ENCODE data around the gene CREB5.
"Not testable (repeated sequence)": the region's sequence is repeated elsewhere in the genome, so short reads cannot be mapped to it uniquely, and the experiment has no call there.

Gene CREB5

DNA sequence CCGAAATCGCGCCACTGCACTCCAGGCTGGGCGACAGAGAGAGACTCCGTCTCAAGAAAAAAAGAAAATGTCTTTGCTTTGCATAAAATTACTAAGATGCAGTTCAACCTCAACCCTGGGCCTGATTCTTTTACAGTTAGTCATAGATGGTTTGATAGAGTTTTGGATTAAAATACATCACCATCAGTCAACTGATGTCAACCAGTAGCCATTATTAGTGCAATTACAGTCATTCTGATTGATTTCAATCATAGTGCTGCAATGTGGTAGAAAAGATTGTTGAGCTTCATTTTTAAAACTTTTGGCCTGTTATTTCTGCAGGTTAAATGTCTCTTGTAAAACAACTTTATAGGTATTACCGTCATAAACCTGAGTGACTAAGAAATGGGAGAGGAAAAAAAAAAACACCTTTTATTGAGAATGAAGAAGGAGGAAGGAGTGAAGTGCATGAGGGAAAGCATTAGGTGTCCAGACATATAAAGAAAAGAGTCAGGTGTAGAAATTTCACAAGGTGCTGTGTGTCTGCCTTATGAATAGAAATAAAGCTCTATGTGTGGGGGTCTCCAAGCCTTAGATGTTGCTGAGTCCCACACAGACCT is 395.2 kb downstream of the CREB5 start:
- DNase-seq (ENCODE audit: low read depth in 1 of 2, low spot score in 1 of 2) = no peak

DNA sequence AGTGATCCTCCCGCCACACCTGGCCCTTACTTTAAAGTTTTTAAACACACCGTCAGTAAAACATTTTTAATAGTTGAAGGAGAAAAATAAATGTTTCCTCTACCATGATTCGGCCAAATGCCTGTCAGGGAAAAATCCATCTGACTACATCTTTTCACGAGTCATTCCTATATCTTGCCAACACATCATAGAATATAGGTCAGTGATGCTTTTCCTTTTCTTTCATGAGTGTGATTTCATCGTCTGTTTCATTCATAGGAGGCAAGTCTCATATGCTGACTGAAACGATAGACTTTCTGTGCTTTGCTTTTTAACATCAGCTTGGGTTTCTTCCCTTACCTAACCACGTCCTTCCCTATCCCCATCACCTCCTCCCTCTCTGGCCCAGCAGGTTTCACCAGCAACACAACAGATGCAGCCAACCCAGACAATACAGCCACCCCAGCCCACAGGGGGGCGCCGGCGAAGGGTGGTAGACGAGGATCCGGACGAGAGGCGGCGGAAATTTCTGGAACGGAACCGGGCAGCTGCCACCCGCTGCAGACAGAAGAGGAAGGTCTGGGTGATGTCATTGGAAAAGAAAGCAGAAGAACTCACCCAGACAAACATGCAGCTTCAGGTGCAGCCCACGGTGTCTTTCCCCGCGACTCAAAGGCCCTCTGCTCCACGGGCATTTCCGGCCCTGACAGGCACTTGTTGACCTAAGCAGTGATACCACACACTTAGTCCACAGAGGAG is 396.6 kb downstream of the CREB5 start:
- no peak for DNase-seq (ENCODE audit: low read depth in 1 of 2, low spot score in 1 of 2)

DNA sequence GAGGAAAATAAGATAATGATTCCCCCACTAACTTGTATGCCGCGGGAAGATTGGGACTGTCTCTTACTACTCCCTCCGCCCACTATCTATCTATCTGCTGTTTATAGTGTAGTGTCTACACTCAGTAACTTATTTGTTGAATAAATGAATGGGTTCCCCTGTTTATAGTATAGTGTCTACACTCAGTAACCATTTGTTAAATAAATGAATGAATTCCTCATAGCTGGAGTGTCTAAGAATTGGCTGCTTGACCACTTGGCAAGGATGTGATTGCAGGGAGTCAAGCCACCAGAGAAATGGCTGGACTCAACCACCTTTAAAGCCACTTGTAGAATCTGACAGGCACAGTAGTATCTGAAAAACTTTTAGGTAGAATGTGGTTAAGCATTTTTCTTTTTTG is 398.7 kb downstream of the CREB5 start:
- no peak for DNase-seq (ENCODE audit: low read depth in 1 of 2, low spot score in 1 of 2)

DNA sequence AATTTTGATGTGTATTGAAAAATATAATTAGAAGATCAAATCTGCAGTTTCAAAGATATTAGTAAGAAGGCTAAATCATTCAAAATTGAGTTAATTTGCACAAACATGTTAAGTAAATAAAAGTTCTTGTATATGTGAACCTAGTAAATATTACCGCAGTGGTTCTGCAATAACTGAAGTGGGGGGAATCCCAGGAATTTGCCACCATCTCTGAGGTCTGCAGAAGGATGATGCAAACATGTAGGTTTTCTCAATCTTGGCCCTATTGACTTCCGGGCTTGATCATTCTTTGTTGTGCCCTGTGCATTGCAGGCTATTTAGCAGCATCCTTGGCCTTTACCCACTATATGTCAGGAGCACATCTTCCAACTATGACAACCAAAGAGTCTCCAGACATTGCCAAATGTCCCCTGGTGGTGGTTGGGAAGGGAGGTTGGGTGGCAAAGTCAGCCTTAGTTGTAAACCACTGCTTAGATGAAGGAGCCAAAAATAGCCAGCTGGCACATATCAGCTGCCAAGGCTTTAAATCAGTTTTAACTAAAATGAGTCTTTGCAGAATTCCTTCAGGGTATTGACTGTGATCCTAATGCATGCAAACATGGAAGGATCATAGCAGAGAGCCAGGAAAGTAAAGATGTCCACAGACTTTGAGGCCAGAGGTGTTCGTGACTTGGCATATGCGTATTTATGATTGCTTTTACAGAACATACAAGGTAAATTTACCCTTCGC is 399.5 kb downstream of the CREB5 start:
- DNase-seq (ENCODE audit: low read depth in 1 of 2, low spot score in 1 of 2) = no peak

DNA sequence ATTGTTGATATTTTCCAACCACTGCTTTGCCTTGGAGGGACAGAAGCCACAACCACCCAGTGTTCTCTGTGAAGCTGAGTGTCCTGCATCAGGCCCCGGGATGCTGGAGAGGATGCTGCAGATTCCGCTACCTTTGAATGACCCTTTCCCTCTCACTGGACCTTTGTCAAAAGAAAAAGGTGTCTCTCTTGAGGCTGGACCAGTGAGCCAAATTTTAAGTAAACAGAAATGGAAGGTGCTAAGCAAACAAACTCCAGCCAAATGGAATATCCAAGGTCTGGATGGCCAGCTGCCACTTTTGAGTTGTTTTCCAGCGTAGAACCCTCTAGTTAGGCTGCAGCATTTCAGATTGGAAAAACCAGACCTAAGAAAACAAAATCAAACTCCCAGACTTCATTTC is 400.3 kb downstream of the CREB5 start:
- no peak for DNase-seq (ENCODE audit: low read depth in 1 of 2, low spot score in 1 of 2)

DNA sequence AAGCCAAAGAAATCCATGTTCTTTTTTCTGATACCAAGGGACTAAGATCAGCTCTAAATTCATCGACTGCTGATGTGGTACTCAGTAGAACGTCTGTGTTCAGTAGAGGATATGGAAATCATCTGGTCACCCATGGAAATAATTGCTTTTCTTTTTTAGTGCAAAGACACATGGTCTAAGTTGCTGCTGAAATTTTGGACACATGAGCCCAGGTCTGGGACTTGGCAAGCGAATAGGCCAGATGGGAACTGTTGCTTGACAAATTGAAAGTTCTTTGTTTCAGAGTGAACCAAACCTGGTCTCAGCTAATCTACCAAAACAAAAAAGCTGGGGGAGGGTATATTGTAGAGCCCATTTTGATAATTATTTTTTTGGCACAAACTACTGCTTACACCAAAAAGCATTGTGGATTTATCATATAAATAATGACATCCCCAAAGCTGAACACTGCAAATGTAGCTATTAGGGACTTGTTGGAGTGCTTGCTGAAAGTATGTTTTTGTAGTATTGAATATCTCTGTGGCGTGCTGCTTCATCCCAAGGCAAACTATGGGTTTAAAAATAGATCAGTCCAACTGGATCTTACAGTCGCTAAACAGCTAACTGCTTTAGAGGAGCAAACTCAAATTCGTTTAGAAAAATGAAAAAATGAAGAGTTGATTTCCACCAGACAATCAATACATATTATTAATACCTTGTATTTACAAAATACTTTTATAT is 401.1 kb downstream of the CREB5 start:
- no peak for DNase-seq (ENCODE audit: low read depth in 1 of 2, low spot score in 1 of 2)

DNA sequence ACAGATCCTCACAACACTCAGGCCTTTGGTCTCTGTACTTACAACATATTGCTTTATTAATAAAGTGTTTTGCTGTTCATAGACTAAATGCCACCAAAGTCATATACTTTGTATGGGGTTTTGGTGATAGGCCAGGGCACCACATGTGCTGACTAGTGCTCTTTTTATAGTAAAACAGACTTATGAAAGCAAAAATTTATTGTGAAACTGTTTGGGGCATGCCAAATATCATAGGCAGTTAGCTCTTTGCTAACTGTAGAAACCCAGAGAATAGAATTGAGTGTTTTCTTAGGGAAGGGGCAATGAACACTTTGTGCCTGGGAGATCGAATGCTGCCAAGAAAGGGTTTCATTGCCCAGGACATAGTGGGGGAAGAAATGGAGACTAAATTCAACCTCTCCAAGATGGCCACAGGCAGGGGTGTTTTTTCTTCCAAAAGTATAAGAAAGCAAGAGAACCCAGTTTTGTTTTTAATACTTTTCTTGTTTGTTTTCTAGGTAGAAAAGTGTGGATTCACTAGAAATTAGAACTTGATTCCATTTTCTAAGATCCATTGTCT is 403.1 kb downstream of the CREB5 start:
- no peak for DNase-seq (ENCODE audit: low read depth in 1 of 2, low spot score in 1 of 2)

DNA sequence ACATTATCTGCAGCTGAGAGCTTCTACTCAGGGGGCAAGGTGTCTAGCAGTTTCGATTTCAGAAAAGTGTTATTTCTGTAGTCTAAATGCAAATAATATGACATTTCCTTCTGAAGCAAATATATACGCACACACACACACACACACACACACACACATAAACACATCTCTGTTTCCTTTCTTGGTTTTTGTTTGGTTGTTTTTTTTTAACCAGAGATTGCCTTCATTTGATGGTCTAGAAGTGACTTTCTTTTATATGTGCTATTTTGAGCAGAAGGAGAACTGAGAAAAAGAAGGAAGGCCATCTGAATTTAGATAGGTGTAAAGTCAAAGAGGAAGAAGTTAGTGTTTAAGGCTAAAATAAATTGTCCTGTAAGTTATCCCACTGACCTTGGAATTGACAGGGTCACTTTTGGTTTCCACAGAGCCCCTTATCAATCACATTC is 403.6 kb downstream of the CREB5 start:
- no peak for DNase-seq (ENCODE audit: low read depth in 1 of 2, low spot score in 1 of 2)

DNA sequence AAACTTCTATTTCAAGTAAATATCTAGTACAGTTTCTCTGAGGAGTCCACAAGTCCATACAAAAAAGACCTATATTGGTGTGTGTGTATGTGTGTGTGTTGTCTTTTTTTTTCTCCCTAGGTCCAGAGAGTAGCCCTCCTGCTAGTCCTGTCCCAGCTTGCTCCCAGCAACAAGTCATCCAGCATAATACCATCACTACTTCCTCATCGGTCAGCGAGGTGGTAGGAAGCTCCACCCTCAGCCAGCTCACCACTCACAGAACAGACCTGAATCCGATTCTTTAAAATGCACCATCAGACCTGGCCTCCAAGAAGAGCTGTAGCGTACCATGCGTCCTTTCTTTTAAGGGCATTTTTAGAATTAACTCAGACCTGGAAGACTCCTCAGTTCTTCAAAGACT is 406.7 kb downstream of the CREB5 start:
- no peak for DNase-seq (ENCODE audit: low read depth in 1 of 2, low spot score in 1 of 2)

DNA sequence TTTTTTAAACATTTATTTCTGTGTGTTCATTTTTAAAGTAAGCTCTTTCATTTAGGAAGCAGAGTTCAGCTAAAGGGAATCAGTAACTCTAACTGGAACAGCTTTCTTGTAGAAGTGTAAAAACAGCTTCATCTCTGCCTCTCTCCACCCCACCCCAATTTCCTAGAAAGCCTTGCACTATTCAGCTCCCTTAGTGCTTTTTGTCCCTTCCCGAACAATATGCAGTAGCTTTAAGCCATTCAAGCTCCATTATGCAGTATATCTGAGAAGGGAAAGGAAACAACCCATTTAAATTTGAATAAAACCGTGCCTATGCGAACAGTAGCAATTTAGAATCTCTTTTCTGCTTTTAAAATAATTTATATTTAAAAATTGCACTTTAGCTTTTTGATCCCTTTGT is 411.3 kb downstream of the CREB5 start:
- DNase-seq (ENCODE audit: low read depth in 1 of 2, low spot score in 1 of 2) = no peak

DNA sequence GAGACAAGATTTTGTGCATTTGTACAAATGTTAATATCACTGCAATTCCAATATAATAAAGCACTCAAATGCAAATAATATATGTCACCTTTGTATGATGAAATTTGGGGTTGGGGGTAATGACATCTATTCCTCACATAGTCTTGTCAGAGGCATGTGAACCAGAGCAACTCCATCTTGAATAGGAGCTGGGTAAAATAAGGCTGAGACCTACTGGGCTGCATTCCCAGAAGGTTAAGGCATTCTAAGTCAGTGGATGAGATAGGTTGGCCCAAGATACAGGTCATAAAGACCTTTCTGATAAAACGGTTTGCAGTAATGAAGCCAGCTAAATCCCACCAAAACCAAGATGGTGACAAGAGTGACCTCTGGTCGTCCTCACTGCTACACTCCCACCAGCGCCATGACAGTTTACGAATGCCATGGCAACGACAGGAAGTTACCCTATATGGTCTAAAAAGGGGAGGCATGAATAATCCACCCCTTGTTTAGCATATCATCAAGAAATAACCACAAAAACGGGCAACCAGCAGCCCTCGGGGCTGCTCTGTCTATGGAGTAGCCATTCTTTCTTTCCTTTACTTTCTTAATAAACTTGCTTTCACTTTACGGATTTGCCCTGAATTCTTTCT is 413.6 kb downstream of the CREB5 start:
- not testable (repeated sequence) for DNase-seq (ENCODE audit: low read depth in 1 of 2, low spot score in 1 of 2)

DNA sequence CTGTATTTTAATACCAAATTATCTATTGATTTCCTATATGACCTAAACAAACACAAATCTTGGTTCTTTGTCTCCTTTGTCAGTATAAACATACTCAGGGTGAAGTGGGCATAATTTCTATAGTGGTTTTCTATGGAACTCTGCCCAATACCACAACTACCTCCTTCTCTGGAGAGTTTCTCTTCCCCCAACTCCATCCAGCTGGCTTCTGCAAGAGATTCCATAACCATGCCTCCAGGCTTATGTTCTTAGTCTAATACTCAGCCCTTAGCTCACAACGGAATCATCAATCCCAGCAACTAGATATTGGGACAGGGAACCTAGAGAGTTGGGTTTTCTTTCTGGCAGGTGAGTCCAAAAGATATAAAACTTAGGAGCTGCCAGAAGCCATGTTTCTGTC is 418.5 kb downstream of the CREB5 start:
- DNase-seq (ENCODE audit: low read depth in 1 of 2, low spot score in 1 of 2) = no peak

DNA sequence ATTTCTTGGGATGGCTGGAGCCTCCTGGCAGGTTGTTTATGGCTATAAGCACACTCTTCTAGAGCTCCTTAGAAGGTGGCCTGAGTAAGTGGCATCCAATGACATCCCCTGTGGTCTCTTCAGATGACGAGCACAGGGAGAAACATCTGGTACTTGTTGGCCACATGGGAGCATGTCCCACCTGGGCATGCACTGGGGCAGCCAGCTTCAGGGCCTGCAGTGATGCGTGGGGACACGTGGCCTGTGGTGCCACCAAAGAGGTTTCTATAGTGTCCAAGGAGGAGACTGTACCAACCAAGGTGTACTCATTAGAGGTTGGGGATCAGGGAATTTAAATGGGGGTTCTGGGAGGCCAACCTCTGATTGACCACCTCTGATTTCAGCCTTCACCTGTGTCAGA is 420.4 kb downstream of the CREB5 start:
- DNase-seq (ENCODE audit: low read depth in 1 of 2, low spot score in 1 of 2) = no peak

DNA sequence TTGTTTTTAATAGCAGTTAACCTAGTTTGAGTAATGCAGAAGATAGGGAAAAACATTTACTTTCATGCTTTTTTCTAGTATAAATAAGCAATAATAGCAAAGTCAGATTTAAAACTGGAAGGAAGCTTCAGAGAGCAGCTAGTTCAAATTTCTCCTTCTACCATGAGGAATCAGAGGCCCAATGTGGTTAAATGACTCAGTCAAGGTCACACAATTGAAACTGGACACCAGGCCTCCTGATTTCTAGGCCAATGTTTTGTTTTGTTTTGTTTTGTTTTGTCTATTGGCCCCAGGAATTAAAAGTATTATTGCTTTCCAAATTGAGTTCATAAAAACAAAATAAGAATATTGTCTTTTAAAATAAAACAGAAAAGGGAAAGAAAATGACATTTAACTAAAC is 423.5 kb downstream of the CREB5 start:
- DNase-seq (ENCODE audit: low read depth in 1 of 2, low spot score in 1 of 2) = no peak

DNA sequence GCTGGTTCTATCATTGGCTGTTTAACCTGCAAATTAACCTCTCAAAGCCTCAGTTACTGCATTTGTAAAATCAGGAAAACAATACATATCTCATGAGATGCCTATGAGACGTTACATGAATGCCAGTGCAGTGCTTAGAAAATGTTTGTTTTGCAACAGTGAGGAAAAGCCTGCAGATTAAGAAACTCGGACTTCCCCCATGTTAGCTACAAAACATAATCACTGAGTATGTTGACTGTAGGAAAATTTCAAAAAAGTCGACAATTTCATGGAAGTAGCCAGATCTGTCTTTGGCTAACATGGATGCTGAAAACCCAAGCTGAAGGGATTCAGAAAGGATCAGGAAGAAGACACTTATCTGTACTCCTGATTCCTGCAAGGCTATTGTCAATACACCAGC is 424.4 kb downstream of the CREB5 start:
- DNase-seq (ENCODE audit: low read depth in 1 of 2, low spot score in 1 of 2) = no peak

DNA sequence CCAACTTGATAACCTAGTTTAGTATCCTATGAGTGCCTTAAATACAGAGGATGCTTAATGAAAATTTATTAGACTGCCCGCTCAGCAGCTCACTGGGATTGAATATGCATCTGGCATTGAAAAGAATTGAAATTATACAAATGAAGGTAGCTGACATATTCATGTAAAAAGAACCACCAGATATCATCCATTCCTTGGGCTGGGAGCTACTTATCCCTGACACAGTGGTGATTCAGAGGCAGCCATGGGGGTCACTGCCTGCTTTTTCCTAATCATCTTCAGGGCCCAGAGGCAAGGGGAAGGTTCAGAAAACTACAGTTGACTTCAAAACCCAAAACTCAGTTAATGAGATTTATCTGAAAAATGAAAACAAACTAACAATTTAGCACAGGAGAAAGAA is 424.9 kb downstream of the CREB5 start:
- DNase-seq (ENCODE audit: low read depth in 1 of 2, low spot score in 1 of 2) = no peak

DNA sequence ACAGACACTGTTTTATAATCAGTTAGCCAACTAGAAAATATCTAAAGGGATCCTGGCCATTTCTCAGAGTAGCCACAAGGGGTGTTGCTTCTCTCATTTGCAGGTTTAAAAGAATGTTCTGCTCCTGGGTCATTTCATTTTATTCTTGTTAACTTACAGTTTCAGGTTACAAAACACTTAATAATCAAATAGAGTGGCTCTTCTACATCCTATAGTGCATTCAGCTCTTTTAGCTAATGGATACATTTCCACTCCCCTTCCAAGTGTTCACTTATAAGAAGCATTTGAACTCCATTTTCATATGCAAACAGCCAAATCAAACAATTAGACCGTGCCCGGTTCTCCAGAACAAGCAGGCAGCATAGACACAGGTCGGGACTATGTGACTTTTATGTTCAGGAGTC is 428.3 kb downstream of the CREB5 start:
- no peak for DNase-seq (ENCODE audit: low read depth in 1 of 2, low spot score in 1 of 2)

DNA sequence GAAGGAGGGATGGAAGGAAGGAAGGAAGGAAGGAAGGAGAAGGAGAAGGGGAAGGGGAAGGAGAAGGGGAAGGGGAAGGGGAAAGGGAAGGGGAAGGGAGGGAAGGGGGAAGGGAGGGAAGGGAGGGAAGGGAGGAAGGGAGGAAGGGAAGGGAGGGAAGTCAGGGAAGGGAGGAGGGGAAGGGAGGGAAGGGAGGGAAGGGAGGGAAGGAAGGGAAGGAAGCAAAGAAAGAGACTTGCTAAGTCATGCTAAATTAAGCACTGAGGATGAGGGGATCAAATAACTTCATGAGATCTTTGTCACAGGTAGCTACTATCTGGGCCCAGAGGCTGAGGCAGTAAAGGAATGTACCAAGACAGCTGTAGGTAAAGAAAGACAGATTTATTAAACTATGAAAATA is 429.4 kb downstream of the CREB5 start:
- no peak for DNase-seq (ENCODE audit: low read depth in 1 of 2, low spot score in 1 of 2)

DNA sequence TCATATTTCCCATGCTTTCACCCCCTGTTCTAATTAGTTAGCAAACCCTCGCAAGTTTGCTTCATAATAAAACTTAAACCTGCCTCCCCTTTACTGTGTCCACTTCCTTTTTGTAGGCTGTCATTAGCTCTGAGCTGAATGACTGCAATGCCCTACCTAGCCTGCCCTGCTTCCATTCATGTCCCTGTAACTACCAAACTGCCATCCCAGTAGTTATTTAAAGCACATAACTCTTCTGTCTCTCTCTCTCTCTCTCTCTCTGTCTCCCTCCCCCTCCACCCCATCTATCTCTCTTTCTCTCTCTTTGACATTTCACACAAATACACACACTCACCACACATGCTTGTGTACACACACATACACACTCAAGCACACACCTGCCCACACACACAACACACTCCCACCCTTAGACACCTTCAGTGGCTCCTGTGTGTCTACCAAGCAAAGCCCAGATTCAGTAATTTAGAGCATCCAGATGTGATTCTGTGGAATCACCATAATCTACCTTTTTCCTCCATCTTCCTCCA is 430.5 kb downstream of the CREB5 start:
- no peak for DNase-seq (ENCODE audit: low read depth in 1 of 2, low spot score in 1 of 2)

DNA sequence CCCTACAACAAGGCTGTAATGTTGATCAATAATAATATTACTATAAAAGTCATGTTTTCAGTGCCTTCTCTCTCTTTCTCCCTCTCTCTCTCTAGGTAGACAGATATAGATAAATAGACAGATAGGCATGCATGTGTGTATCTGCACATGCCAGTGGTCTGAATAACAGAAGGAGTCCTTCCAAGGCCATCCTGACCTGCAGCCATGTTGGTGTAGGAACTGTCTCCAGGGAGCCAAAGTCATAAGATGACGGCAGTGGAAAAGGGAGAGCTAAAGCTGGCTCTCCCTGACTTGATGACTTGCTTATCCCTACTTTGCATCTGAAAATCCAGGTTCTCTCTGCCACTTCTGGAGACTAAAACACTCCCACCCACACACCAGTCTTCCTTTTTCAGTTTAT is 432.8 kb downstream of the CREB5 start:
- DNase-seq (ENCODE audit: low read depth in 1 of 2, low spot score in 1 of 2) = no peak

DNA sequence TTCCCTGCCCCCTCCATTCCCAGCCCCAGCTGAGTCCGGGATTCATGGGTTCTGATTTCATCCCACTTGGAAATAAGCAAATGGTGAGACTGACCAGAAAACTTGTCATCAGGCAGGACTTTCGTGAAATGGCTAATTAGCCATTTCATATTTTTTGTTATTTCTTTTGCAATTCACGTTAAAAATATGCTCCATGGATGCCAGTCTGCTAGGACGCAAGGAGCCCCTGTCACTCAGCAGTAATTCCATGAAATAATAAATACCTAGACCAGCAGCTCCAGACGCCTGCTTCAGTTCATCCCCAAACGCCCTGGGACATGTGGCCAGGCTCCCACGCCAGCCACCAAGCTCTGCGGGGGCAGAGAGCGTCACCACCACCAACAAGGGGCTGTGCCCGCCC is 434.9 kb downstream of the CREB5 start:
- no peak for DNase-seq (ENCODE audit: low read depth in 1 of 2, low spot score in 1 of 2)

Data from stimulated activated CD4-positive, alpha-beta T cell treated with anti-CD3 and anti-CD28 coated beads, Interleukin-15, amount 100 ng/mL, for 1 hour (primary cell).